ENCODE results near the gene INHBE. TPM values are rescaled to one million over a fixed set of nuclear protein-coding genes. Genes with fewer than 3 reads are reported as not detected.

INHBE gene
- total RNA-seq, 2 donors from 2014 or later: not detected

DNA sequence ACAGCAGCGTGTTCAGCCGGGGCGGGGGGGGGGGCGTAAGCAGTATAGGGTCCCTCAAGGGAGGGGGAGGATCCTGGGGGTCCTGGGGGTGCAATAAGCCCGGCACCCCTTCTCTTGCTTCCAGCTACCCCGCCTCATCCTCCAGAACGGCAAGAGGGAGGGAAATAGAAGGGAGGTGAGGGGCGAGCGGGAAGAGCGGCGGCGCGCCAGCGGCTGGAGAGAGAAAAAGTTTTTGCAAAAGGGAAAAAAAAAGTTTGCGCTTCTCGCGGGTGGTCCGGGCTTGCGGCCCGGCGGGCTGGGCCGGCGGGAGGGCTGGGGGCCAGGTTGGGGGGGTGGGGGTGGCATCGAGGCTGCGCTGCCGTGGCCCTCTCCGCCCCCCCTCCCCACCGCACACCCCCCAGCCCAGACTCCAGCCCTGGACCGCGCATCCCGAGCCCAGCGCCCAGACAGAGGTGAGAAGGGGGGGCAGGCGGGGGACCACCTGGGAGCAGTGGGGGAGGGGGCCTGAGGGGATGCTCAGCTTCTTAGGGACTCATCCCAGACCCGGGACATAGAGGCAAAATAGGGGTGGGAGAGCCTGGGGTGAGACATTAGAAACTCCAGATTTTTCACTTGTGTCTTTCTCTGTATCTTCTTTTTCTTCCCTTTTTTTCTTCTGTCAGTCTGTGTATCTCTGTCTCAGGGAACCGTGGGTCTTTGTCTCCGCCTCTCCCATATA, 4.8 kb downstream of the INHBE start, which contains the start of gene GLI1:
GLI1 (plus strand) TSS at position 36 of the 718 bp plus-strand sequence. CDS start 3,907 bp downstream, outside the sequence.
- Histone ChIP-seq H3K27me3 (no peaks in the 10 kb centered on the region), H3K4me1 (peaks cover 22% of the 10 kb centered on the region), H3K27ac (peak within 1 kb of the TSS; percentile 16 to 70 (median 56)), H3K36me3 (replicated peaks in 1 of 2; ENCODE audit: insufficient read depth in 1 of 2, low read depth in 2 of 2) (no peaks in the 10 kb centered on the region), H3K9me3 (no peaks in the 10 kb centered on the region), H3K4me3 (peak within 1 kb of the TSS; percentile 40 to 75)
- TF ChIP-seq, protein P1, sequence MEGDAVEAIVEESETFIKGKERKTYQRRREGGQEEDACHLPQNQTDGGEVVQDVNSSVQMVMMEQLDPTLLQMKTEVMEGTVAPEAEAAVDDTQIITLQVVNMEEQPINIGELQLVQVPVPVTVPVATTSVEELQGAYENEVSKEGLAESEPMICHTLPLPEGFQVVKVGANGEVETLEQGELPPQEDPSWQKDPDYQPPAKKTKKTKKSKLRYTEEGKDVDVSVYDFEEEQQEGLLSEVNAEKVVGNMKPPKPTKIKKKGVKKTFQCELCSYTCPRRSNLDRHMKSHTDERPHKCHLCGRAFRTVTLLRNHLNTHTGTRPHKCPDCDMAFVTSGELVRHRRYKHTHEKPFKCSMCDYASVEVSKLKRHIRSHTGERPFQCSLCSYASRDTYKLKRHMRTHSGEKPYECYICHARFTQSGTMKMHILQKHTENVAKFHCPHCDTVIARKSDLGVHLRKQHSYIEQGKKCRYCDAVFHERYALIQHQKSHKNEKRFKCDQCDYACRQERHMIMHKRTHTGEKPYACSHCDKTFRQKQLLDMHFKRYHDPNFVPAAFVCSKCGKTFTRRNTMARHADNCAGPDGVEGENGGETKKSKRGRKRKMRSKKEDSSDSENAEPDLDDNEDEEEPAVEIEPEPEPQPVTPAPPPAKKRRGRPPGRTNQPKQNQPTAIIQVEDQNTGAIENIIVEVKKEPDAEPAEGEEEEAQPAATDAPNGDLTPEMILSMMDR (IDR thresholded peaks at IDR 0.05): no peak
- no peak for TF ChIP-seq POLR2A (IDR thresholded peaks at IDR 0.05)
- WGBS, 2 donors: 1 to 2% methylated on average over 24 to 35 of the region's 36 CpGs
- DNase-seq: no peak
- intact Hi-C loops (cut with DNase I): no loop called here
- ATAC-seq: no peak

- no peak overlapping the region for H3K27ac ChIP-seq
- H3K36me3 ChIP-seq (replicated peaks in 1 of 2; ENCODE audit: insufficient read depth in 1 of 2, low read depth in 2 of 2): no peaks in the 10 kb centered on the region
- 4 to 6% methylated on average over 5 to 6 of the region's 6 CpGs for WGBS, 2 donors
- ATAC-seq (no peak), DNase-seq (no peak)
- H3K4me1 ChIP-seq: peaks cover 22% of the 10 kb centered on the region
- intact Hi-C loops (cut with DNase I): no loop called here
- no peaks in the 10 kb centered on the region for H3K9me3 ChIP-seq
- H3K27me3 ChIP-seq: no peaks in the 10 kb centered on the region
- TF ChIP-seq POLR2A (IDR thresholded peaks at IDR 0.05): no peak
- TF ChIP-seq, protein P1 (IDR thresholded peaks at IDR 0.05): no peak
- H3K4me3 ChIP-seq: no peak overlapping the region
These were observed 5.3 kb downstream of the INHBE start for GRCh38 chr12:57460468-57460784.

DNA sequence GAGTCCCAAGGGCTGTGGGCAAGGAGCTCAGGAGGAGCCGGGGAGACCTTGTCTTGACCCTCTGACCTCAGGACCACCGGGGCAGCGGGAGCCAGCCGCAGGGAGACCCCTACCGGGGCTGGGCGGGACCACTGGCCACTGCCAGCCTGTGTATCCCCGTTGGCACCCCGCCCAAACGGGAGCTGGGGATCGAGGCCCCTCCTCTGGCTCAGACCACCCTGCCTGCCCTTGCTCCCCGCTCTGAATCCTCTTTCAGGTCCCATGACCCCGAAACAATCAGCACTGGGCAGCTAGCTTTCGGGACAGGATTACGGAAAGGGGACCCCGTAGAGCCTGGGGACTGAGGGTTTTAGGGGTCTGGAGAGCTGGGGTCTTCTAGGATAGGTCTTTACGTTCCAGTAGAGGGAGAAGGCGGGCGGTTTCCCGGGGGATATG, 5.8 kb downstream of the INHBE start:
- Histone ChIP-seq H3K36me3 (replicated peaks in 1 of 2; ENCODE audit: insufficient read depth in 1 of 2, low read depth in 2 of 2) (no peaks in the 10 kb centered on the region), H3K27me3 (no peaks in the 10 kb centered on the region), H3K9me3 (no peaks in the 10 kb centered on the region), H3K27ac (no peak overlapping the region), H3K4me3 (no peak overlapping the region), H3K4me1 (peaks cover 22% of the 10 kb centered on the region)
- intact Hi-C loops (cut with DNase I): no loop called here
- 2 to 5% methylated on average over 7 to 19 of the region's 19 CpGs for WGBS, 2 donors
- DNase-seq (peak in 1 of 4 donors; percentile 29), ATAC-seq (no peak)
- TF ChIP-seq, protein P1 (IDR thresholded peaks at IDR 0.05): no peak
- TF ChIP-seq POLR2A (IDR thresholded peaks at IDR 0.05): no peak

- no peak for ATAC-seq
- Histone ChIP-seq H3K36me3 (replicated peaks in 1 of 2; ENCODE audit: insufficient read depth in 1 of 2, low read depth in 2 of 2) (no peaks in the 10 kb centered on the region), H3K4me3 (peak overlapping the region in 1 of 2 donors; percentile 17), H3K9me3 (no peaks in the 10 kb centered on the region), H3K27me3 (no peaks in the 10 kb centered on the region), H3K4me1 (peaks cover 22% of the 10 kb centered on the region), H3K27ac (peak overlapping the region in 1 of 4 donors; percentile 62)
- WGBS, 2 donors: 0 to 1% methylated on average over 24 to 30 of the region's 32 CpGs
- peak in 2 of 4 donors; percentile 47 to 53 for DNase-seq
- intact Hi-C loops (cut with DNase I): no loop called here
- TF ChIP-seq POLR2A (IDR thresholded peaks at IDR 0.05): no peak
- TF ChIP-seq, protein P1 (IDR thresholded peaks at IDR 0.05): no peak
These were observed 6.3 kb downstream of the INHBE start for GRCh38 chr12:57461276-57461916.

All from body of pancreas (tissue), 4 donors.